Measurements from ENCODE around the gene TTC39A.

Gene TTC39A

GRCh38 chr1:51282605-51283004, 47.8 kb downstream of the TTC39A start:
- Histone ChIP-seq H3K4me1 (ENCODE audit: control extremely low read depth in 1 of 4, control insufficient read depth in 4 of 4, insufficient read depth in 4 of 4, low read length in 3 of 4) (peaks cover 0 to 9% (median 5%) of the 10 kb centered on the region in 4 experiments), H3K27ac (ENCODE audit: insufficient read depth in 1 of 2, low read depth in 1 of 2, low read length in 2 of 2, poor library complexity in 1 of 2, severe bottlenecking in 2 of 2) (no peak overlapping the region), H3K9me3 (ENCODE audit: control extremely low read depth in 1 of 5, control insufficient read depth in 4 of 5, insufficient read depth in 2 of 5, low read depth in 1 of 5, low read length in 4 of 5) (no peaks in the 10 kb centered on the region), H3K4me3 (ENCODE audit: control insufficient read depth in 1 of 7, extremely low read depth in 1 of 7, insufficient read depth in 4 of 7, low read depth in 2 of 7, low read length in 6 of 7) (no peak overlapping the region), H3K27me3 (replicated peaks in 2 of 5; ENCODE audit: control insufficient read depth in 4 of 5, insufficient read depth in 5 of 5, low read length in 4 of 5) (no peaks in the 10 kb centered on the region), H3K36me3 (ENCODE audit: control insufficient read depth in 4 of 4, insufficient read depth in 4 of 4, low read length in 3 of 4) (peaks cover 0 to 2% (median under 1%) of the 10 kb centered on the region in 4 experiments)
- DNase-seq = no peak
- POLR2A ChIA-PET = no interaction called here
- CTCF ChIA-PET = interaction anchor here (1.0 kb wide), 1 partner anchor 14 kb away, joined by 4 read pairs; no protein-coding TSS in a partner anchor
- 96% methylated on average over 3 of the region's 5 CpGs for WGBS (ENCODE audit: insufficient coverage)

DNA sequence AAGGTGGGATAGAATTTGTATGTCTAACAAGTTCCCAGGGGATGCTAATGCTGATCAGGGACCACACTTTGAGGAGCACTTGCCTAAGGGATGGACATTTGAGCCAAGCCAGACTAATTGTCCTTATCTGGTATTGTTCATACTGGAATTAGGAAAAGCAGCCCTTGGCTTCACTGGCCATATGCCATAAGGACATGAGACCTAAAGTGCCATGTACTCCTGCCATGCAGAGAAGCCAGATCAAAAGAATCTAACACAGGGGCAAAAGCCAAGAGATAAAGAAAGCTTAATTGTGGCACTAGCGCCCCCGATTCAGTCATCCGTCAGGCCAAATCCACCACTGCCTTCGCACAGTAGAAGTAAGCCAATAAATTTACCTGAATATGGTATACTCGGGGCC, 48.6 kb downstream of the TTC39A start:
- CTCF ChIA-PET = no interaction called here
- WGBS (ENCODE audit: insufficient coverage) = 100% methylated on average over 4 of the region's 5 CpGs
- H3K27ac ChIP-seq (ENCODE audit: insufficient read depth in 1 of 2, low read depth in 1 of 2, low read length in 2 of 2, poor library complexity in 1 of 2, severe bottlenecking in 2 of 2) = no peak overlapping the region
- H3K4me3 ChIP-seq (ENCODE audit: control insufficient read depth in 1 of 7, extremely low read depth in 1 of 7, insufficient read depth in 4 of 7, low read depth in 2 of 7, low read length in 6 of 7) = no peak overlapping the region
- peaks cover 0 to 2% (median under 1%) of the 10 kb centered on the region in 4 experiments for H3K36me3 ChIP-seq (ENCODE audit: control insufficient read depth in 4 of 4, insufficient read depth in 4 of 4, low read length in 3 of 4)
- no peaks in the 10 kb centered on the region for H3K9me3 ChIP-seq (ENCODE audit: control extremely low read depth in 1 of 5, control insufficient read depth in 4 of 5, insufficient read depth in 2 of 5, low read depth in 1 of 5, low read length in 4 of 5)
- H3K4me1 ChIP-seq (ENCODE audit: control extremely low read depth in 1 of 4, control insufficient read depth in 4 of 4, insufficient read depth in 4 of 4, low read length in 3 of 4) = peaks cover 0 to 9% (median 5%) of the 10 kb centered on the region in 4 experiments
- H3K27me3 ChIP-seq (replicated peaks in 2 of 5; ENCODE audit: control insufficient read depth in 4 of 5, insufficient read depth in 5 of 5, low read length in 4 of 5) = no peaks in the 10 kb centered on the region
- POLR2A ChIA-PET = no interaction called here
- no peak for DNase-seq

DNA sequence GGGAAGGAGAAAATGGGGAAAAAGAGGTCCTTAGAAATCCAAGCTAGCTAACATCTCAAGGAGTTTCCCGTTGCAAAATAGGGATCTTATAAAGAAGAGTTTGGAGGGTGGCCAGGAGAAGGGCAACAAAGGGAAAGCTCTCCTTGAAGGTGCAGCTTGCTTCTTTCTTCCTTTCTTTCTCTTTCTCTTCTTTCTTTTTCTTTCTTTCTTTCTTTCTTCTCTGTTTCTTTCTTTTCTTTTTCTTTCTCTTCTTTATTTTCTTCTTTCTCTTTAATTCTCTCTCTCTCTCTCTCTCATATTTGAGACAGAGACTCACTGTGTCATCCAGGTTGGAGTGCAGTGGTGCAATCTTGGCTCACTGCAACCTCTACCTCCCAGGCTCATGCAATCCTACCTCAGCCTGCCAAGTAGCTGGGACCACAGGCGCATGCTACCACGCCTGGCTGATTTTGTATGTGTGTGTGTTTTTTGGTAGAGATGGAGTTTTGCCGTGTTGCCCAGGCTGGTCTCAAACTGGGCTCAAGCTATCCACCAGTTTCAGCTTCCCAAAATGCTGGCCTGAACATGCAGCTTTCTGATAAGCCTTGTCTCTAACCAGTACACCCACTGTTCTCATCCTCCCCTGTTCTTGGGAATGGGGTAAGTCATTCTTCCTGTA, 49.9 kb downstream of the TTC39A start:
- H3K4me1 ChIP-seq (ENCODE audit: control extremely low read depth in 1 of 4, control insufficient read depth in 4 of 4, insufficient read depth in 4 of 4, low read length in 3 of 4) = peaks cover 0 to 9% (median 5%) of the 10 kb centered on the region in 4 experiments
- H3K27me3 ChIP-seq (replicated peaks in 2 of 5; ENCODE audit: control insufficient read depth in 4 of 5, insufficient read depth in 5 of 5, low read length in 4 of 5) = no peaks in the 10 kb centered on the region
- no peak overlapping the region for H3K27ac ChIP-seq (ENCODE audit: insufficient read depth in 1 of 2, low read depth in 1 of 2, low read length in 2 of 2, poor library complexity in 1 of 2, severe bottlenecking in 2 of 2)
- WGBS (ENCODE audit: insufficient coverage) = no CpG with 5 or more reads among the region's 4 CpGs
- CTCF ChIA-PET = interaction anchor here (1.1 to 3.0 kb wide), 4 partner anchors 11 to 16 kb away, joined by 3 to 9 read pairs (median 4); no protein-coding TSS in a partner anchor
- POLR2A ChIA-PET = interaction anchor here (0.6 kb wide), 1 partner anchor 71 kb away, joined by 8 read pairs; no protein-coding TSS in a partner anchor
- peaks cover 0 to 2% (median 2%) of the 10 kb centered on the region in 4 experiments for H3K36me3 ChIP-seq (ENCODE audit: control insufficient read depth in 4 of 4, insufficient read depth in 4 of 4, low read length in 3 of 4)
- no peaks in the 10 kb centered on the region for H3K9me3 ChIP-seq (ENCODE audit: control extremely low read depth in 1 of 5, control insufficient read depth in 4 of 5, insufficient read depth in 2 of 5, low read depth in 1 of 5, low read length in 4 of 5)
- DNase-seq = no peak
- H3K4me3 ChIP-seq (ENCODE audit: control insufficient read depth in 1 of 7, extremely low read depth in 1 of 7, insufficient read depth in 4 of 7, low read depth in 2 of 7, low read length in 6 of 7) = no peak overlapping the region

DNA sequence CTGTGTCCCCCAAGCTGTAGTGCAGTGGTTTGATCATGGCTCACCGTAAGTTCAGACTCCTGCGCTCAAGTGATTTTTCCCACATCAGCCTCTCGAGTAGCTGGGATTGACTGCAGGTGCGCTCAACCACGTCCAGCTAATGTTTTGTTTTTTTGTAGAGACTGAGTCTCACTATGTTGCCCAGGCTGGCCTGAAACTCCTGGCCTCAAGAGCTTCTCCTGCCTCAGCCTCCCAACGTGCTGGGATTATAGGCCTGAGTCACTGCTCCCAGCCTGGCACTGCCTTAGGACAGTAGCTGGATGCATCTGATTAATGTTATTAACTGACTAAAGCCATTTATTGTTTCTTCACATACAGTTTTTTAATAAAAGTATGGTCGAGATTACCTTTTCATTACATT, 54.1 kb downstream of the TTC39A start:
- WGBS (ENCODE audit: insufficient coverage) = 97% methylated on average over 4 of the region's 7 CpGs
- Histone ChIP-seq H3K27ac (ENCODE audit: insufficient read depth in 1 of 2, low read depth in 1 of 2, low read length in 2 of 2, poor library complexity in 1 of 2, severe bottlenecking in 2 of 2) (no peak overlapping the region), H3K27me3 (replicated peaks in 2 of 5; ENCODE audit: control insufficient read depth in 4 of 5, insufficient read depth in 5 of 5, low read length in 4 of 5) (no peaks in the 10 kb centered on the region), H3K4me1 (ENCODE audit: control extremely low read depth in 1 of 4, control insufficient read depth in 4 of 4, insufficient read depth in 4 of 4, low read length in 3 of 4) (no peaks in the 10 kb centered on the region), H3K36me3 (ENCODE audit: control insufficient read depth in 4 of 4, insufficient read depth in 4 of 4, low read length in 3 of 4) (peaks cover 2 to 4% (median 3%) of the 10 kb centered on the region in 4 experiments), H3K4me3 (ENCODE audit: control insufficient read depth in 1 of 7, extremely low read depth in 1 of 7, insufficient read depth in 4 of 7, low read depth in 2 of 7, low read length in 6 of 7) (no peak overlapping the region), H3K9me3 (ENCODE audit: control extremely low read depth in 1 of 5, control insufficient read depth in 4 of 5, insufficient read depth in 2 of 5, low read depth in 1 of 5, low read length in 4 of 5) (no peaks in the 10 kb centered on the region)
- POLR2A ChIA-PET = no interaction called here
- DNase-seq = no peak
- CTCF ChIA-PET = no interaction called here

DNA sequence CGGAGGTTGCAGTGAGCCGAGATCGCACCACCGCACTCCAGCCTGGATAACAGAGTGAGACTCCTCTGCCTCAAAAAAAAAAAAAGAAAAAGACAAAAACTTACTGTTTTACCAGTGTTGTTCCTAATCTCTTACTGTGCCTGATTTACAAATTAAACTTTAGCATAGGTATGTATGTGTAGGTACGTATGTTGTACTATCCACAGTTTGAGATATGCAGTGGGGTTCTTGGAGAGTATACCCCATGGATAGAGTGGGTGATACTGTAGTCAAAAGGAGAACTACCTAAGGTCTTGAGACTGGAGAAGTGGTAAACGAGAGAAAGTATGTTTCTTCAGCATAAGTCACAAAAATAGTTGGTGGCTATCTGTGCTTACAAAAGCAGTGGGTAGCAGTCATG, 55.7 kb downstream of the TTC39A start:
- no peak overlapping the region for H3K27ac ChIP-seq (ENCODE audit: insufficient read depth in 1 of 2, low read depth in 1 of 2, low read length in 2 of 2, poor library complexity in 1 of 2, severe bottlenecking in 2 of 2)
- H3K9me3 ChIP-seq (ENCODE audit: control extremely low read depth in 1 of 5, control insufficient read depth in 4 of 5, insufficient read depth in 2 of 5, low read depth in 1 of 5, low read length in 4 of 5) = no peaks in the 10 kb centered on the region
- no peaks in the 10 kb centered on the region for H3K4me1 ChIP-seq (ENCODE audit: control extremely low read depth in 1 of 4, control insufficient read depth in 4 of 4, insufficient read depth in 4 of 4, low read length in 3 of 4)
- ChIA-PET POLR2A (no interaction called here), CTCF (no interaction called here)
- no peaks in the 10 kb centered on the region for H3K27me3 ChIP-seq (replicated peaks in 2 of 5; ENCODE audit: control insufficient read depth in 4 of 5, insufficient read depth in 5 of 5, low read length in 4 of 5)
- no peak for DNase-seq
- H3K36me3 ChIP-seq (ENCODE audit: control insufficient read depth in 4 of 4, insufficient read depth in 4 of 4, low read length in 3 of 4) = peaks cover 6 to 15% (median 11%) of the 10 kb centered on the region in 4 experiments
- WGBS (ENCODE audit: insufficient coverage) = 100% methylated on average over 1 of the region's 6 CpGs
- no peak overlapping the region for H3K4me3 ChIP-seq (ENCODE audit: control insufficient read depth in 1 of 7, extremely low read depth in 1 of 7, insufficient read depth in 4 of 7, low read depth in 2 of 7, low read length in 6 of 7)

DNA sequence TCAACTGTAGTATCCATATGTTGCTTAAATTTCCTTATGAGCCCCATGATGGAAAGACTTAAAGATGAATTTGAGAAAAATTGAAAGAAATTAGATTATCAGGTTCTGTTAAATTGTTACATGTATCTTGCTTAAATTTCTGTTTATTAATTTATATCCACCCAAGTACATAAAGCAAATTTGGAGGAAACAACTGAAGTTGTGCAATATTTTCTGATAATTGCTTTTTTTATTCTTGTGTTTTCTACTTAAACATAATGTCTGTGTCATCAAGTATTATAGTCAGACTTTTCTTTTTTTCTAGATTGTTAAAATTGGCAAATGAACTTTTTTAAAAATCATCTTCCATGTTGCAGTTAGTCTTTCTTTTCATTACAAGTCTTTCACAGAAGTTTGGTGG, 57.4 kb downstream of the TTC39A start:
- ChIA-PET POLR2A (no interaction called here), CTCF (no interaction called here)
- H3K36me3 ChIP-seq (ENCODE audit: control insufficient read depth in 4 of 4, insufficient read depth in 4 of 4, low read length in 3 of 4) = peaks cover 6 to 15% (median 10%) of the 10 kb centered on the region in 4 experiments

DNA sequence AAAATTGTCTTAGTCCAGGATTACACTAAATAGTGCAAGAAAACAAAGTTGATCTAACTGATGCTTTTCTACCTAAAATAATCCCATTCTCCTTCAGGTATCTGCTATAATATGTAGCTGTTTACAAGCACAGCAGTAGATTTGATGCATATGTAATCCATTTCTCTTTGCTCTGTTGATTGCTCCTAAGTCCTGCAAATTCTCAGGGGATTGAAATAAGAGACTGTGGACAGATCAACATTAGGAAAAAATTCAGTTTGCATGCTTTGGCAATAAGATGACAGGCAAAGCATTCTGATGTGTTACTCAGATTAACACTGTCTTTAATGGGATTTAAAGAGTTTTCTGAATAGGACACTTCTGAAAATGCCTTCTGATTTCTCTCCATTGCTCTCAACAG, 59.6 kb downstream of the TTC39A start:
- H3K36me3 ChIP-seq (ENCODE audit: control insufficient read depth in 4 of 4, insufficient read depth in 4 of 4, low read length in 3 of 4) = peaks cover 4 to 15% (median 9%) of the 10 kb centered on the region in 4 experiments
- CTCF ChIA-PET = interaction anchor here (1.4 kb wide), 1 partner anchor 17 kb away, joined by 3 read pairs; no protein-coding TSS in a partner anchor
- peaks cover 8 to 33% (median 22%) of the 10 kb centered on the region in 4 experiments for H3K4me1 ChIP-seq (ENCODE audit: control extremely low read depth in 1 of 4, control insufficient read depth in 4 of 4, insufficient read depth in 4 of 4, low read length in 3 of 4)
- no peak for DNase-seq
- POLR2A ChIA-PET = interaction anchor here (1.7 kb wide), 1 partner anchor 35 kb away, joined by 4 read pairs; the partner anchor contains the start of gene RNF11
- no peaks in the 10 kb centered on the region for H3K27me3 ChIP-seq (replicated peaks in 2 of 5; ENCODE audit: control insufficient read depth in 4 of 5, insufficient read depth in 5 of 5, low read length in 4 of 5)
- no peak overlapping the region for H3K27ac ChIP-seq (ENCODE audit: insufficient read depth in 1 of 2, low read depth in 1 of 2, low read length in 2 of 2, poor library complexity in 1 of 2, severe bottlenecking in 2 of 2)
- no peak overlapping the region for H3K4me3 ChIP-seq (ENCODE audit: control insufficient read depth in 1 of 7, extremely low read depth in 1 of 7, insufficient read depth in 4 of 7, low read depth in 2 of 7, low read length in 6 of 7)
- H3K9me3 ChIP-seq (ENCODE audit: control extremely low read depth in 1 of 5, control insufficient read depth in 4 of 5, insufficient read depth in 2 of 5, low read depth in 1 of 5, low read length in 4 of 5) = no peaks in the 10 kb centered on the region

More for the DNA sequence above, 57.4 kb downstream of the TTC39A start:
- H3K27me3 ChIP-seq (replicated peaks in 2 of 5; ENCODE audit: control insufficient read depth in 4 of 5, insufficient read depth in 5 of 5, low read length in 4 of 5) = no peaks in the 10 kb centered on the region
- H3K27ac ChIP-seq (ENCODE audit: insufficient read depth in 1 of 2, low read depth in 1 of 2, low read length in 2 of 2, poor library complexity in 1 of 2, severe bottlenecking in 2 of 2) = no peak overlapping the region
- no peak for DNase-seq
- no peak overlapping the region for H3K4me3 ChIP-seq (ENCODE audit: control insufficient read depth in 1 of 7, extremely low read depth in 1 of 7, insufficient read depth in 4 of 7, low read depth in 2 of 7, low read length in 6 of 7)
- H3K4me1 ChIP-seq (ENCODE audit: control extremely low read depth in 1 of 4, control insufficient read depth in 4 of 4, insufficient read depth in 4 of 4, low read length in 3 of 4) = peaks cover 3 to 13% (median 6%) of the 10 kb centered on the region in 4 experiments
- no peaks in the 10 kb centered on the region for H3K9me3 ChIP-seq (ENCODE audit: control extremely low read depth in 1 of 5, control insufficient read depth in 4 of 5, insufficient read depth in 2 of 5, low read depth in 1 of 5, low read length in 4 of 5)

Measured in common myeloid progenitor, CD34-positive (primary cell).